Measurements from ENCODE around the gene ZNF507. TPM values are rescaled to one million over a fixed set of nuclear protein-coding genes. Genes with fewer than 3 reads are reported as not detected.

ZNF507 gene
- total and polyA plus RNA-seq, 5 donors, result 3.6 to 19.5 (median 15.0) TPM

Other genes starting within 250 kb of the ZNF507 start
- 10 to 100 TPM in 2 of 4 donors, 1 to 10 TPM in 2; 8.7 to 13.3 (median 11.3) TPM for gene DPY19L3, start 60.2 kb downstream of the ZNF507 start, total RNA-seq
- gene DPY19L3, start 60.2 kb downstream of the ZNF507 start, polyA plus RNA-seq, result 3.2 TPM
- 100 to 1,000 TPM; 113 to 122 (median 116) TPM for gene PDCD5, start 235.6 kb downstream of the ZNF507 start, total RNA-seq
- gene PDCD5, start 235.6 kb downstream of the ZNF507 start, polyA plus RNA-seq, result 254 TPM

Measured in right cardiac atrium (tissue), 5 donors.